ENCODE results near the gene CDK7. TPM values are rescaled to one million over a fixed set of nuclear protein-coding genes. Genes with fewer than 3 reads are reported as not detected.

The CDK7 gene
- total and polyA plus RNA-seq, 9 of the 15 experiments (the other 6 are each of a cell fraction or from before 2014, with no cell fraction given), result 41.7 to 143 (median 65.3) TPM

DNA sequence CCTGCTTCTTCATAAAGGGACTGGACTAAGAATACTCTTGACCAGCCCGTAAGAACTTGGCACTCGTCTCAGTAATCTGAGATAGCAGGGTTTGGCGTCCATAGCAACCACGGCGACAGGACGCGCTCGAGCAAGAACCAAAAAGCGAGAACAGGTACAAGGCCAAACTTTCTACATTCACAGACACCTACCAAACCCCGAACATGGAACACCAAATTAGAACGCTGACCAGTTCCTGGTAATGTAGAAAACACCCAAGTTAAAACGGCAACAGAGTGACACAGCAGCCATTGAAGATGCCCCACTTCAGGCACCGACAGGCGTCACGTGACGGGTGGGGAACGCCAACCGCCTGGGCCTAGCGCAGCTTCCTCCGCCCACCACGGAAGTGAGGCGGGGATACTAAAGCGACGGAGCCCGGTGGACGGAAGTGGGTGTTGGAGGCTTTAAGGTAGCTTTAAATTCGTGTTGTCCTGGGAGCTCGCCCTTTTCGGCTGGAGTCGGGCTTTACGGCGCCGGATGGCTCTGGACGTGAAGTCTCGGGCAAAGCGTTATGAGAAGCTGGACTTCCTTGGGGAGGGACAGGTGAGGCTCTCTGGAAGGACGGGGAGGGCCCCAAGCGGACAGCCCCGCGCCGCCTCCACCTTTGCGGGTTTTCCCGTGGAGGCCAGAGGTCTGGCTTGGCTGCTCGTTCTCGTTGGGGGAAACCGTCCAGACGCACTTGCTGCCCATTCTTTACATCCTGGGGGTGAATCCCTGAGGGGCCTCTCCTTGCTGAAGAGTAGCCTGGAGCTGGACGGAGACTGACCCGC is at the start of gene CDK7 (continued):
- no peak for TF ChIP-seq ZNF280A (IDR thresholded peaks at IDR 0.05; ENCODE audit: low read depth, partially characterized antibody)
- TF ChIP-seq SRSF7 (optimal IDR thresholded peaks at IDR 0.05; ENCODE audit: low read depth, low read length), result no peak
- TF ChIP-seq ATF2 (CRISPR knock-in tag; IDR thresholded peaks at IDR 0.05), result no peak
- no peak for TF ChIP-seq SNAPC5 (CRISPR knock-in tag; IDR thresholded peaks at IDR 0.05)
- TF ChIP-seq MYNN (IDR thresholded peaks at IDR 0.05), result no peak
- no peak for TF ChIP-seq MYNN (CRISPR knock-in tag; IDR thresholded peaks at IDR 0.05)
- no peak for TF ChIP-seq ZNF77 (CRISPR knock-in tag; IDR thresholded peaks at IDR 0.05)
- TF ChIP-seq RBM15 (IDR thresholded peaks at IDR 0.05; ENCODE audit: insufficient read depth, low read length), result no peak
- no peak for TF ChIP-seq MTA2 (IDR thresholded peaks at IDR 0.05; ENCODE audit: low read depth)
- TF ChIP-seq ZNF311 (CRISPR knock-in tag; IDR thresholded peaks at IDR 0.05), result no peak
- TF ChIP-seq POU5F1 (IDR thresholded peaks at IDR 0.05; ENCODE audit: borderline replicate concordance, low read depth, low read length, partially characterized antibody), result no peak
- no peak for TF ChIP-seq SMAD1 (IDR thresholded peaks at IDR 0.05; ENCODE audit: low read depth, low read length, partially characterized antibody)
- no peak for TF ChIP-seq XRCC4 (IDR thresholded peaks at IDR 0.05; ENCODE audit: extremely low read depth, insufficient read depth, insufficient read length)
- peak; percentile 27; the same call in 1 of the 2 replicates for TF ChIP-seq CREB1 (IDR thresholded peaks at IDR 0.05)
- TF ChIP-seq CREB1 (CRISPR knock-in tag; IDR thresholded peaks at IDR 0.05), result peak; percentile 54; the same call in 1 of the 2 replicates
- TF ChIP-seq FOXA1 (IDR thresholded peaks at IDR 0.05; ENCODE audit: borderline replicate concordance), result no peak
- no peak for TF ChIP-seq GATA2 (CRISPR knock-in tag; IDR thresholded peaks at IDR 0.05)
- TF ChIP-seq ID3 (CRISPR knock-in tag; IDR thresholded peaks at IDR 0.05), result no peak
- TF ChIP-seq ID3 (tag; IDR thresholded peaks at IDR 0.05), result peak; percentile 53; the same call in 1 of the 2 replicates
- peak; percentile 99 for TF ChIP-seq TOE1 (IDR thresholded peaks at IDR 0.05; ENCODE audit: borderline replicate concordance)
- no peak for TF ChIP-seq TOE1 (CRISPR knock-in tag; IDR thresholded peaks at IDR 0.05; ENCODE audit: borderline replicate concordance, low read depth)
- no peak for TF ChIP-seq PYGO2 (tag; IDR thresholded peaks at IDR 0.05)
- TF ChIP-seq ZNF583 (CRISPR knock-in tag; IDR thresholded peaks at IDR 0.05), result no peak
- TF ChIP-seq RUNX1 (IDR thresholded peaks at IDR 0.05; ENCODE audit: low read depth), result no peak
- peak; percentile 82 for TF ChIP-seq CXXC5 (CRISPR knock-in tag; IDR thresholded peaks at IDR 0.05)
- no peak for TF ChIP-seq SRSF9 (IDR thresholded peaks at IDR 0.05; ENCODE audit: borderline replicate concordance, low read depth, low read length)

All from K562 (cell line).